ENCODE data around the gene IL18RAP.

The IL18RAP gene

DNA sequence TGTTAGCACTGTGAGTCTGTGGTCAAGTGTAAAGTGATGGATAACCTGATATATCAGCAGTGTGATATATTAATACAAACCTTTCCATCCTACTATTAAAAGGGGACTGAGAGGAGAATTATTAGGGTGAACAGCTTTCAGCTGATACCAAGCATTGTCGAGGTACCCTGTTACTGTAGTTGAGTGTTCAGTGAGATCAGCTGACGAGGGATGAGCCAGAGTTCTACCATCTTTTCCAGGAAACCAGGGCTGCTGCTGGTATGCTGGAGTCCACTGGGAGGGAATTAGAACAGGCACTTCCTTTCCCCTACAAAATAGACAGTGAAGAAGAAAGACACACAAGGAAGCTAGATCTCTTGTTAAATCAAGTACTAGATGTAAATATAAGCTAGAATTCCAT lies 408 bp downstream of the IL18RAP start:
- DNase-seq (ENCODE audit: low spot score): no peak

DNA sequence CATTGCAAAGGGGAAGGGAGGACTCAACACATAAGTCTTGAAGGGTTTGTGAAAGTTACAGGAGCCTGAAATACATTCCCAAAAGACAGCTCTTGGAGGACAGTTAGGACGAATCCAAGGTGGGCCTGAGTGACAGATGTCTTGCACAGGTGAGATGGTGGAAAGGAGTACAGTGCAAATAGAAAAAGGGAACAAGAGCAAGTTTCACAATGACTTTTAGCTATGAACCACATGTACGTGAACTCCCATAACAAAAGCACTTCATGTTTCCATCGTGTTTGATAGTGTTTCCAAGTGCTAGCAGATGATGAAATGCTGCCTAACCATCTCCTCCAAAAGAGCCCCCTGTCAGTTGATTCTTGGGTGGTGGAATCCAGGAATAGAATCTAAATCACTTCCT lies 1.8 kb downstream of the IL18RAP start:
- no peak for DNase-seq (ENCODE audit: low spot score)

DNA sequence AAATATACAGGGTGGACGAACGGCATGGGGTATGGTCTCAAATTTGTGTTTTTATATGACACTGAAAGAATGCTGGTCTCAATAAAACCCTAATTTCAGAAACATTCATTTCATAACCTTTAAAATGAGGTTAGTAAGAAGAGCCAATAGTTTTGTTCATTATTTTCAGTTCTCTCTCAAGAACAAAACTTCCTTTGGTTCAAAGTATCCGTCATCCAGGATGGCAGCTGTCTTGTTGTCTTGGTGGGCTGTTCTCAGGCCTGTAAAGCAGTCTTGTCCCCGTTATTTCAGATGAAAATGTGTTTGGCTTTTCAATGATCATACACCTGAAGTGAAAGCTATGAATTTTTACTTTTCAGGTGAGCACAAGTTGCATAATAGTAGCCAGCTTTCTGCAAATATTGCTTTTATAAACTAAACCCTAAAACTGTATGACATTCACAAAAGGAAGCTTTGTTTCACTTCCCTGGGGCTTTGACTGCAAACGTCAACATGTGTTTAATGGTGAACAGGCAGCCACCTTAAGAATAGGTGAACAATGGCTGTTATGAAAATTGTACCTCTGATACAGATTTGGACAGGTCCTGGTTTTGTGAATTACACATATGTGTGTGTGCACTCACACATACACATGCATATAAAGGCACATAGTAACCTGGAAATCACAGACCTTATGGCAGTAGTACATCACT lies 2.6 kb downstream of the IL18RAP start:
- no peak for DNase-seq (ENCODE audit: low spot score)

DNA sequence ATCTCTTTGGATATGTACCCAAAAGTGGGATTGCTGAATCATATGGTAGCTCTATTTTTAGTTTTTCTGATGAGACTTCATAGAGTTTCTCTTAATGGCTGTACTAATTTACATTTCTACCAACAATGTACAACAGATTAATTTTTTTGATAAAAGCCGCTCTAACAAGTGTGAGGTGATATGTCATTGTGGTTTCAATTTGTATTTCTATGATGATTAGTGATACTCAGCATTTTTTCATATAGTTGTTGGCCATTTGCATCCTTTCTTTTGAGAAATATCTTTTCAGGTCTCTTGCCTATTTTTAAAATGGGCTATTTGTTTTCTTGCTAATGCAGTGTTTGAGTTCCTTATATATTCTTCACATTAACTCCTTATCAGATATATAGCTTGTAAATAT lies 4.3 kb downstream of the IL18RAP start:
- DNase-seq (ENCODE audit: low spot score): no peak

DNA sequence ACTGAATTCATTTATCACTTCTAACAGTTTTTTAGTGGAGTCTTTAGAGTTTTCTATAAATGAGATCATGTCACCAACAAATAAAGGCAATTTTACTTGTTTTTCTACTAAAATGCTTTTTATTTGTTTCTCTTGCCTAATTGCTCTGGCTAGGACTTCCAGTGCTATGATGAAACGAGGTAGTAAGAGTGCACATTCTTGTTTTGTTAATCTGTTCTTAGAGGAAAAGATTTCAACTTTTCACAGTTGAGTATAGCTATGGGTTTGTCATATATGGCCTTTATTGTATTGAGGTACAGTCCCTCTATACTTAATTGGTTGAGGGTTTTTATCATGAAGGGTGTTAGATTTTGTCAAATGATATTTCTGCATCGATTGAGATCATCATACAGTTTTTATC lies 5.6 kb downstream of the IL18RAP start:
- no peak for DNase-seq (ENCODE audit: low spot score)

DNA sequence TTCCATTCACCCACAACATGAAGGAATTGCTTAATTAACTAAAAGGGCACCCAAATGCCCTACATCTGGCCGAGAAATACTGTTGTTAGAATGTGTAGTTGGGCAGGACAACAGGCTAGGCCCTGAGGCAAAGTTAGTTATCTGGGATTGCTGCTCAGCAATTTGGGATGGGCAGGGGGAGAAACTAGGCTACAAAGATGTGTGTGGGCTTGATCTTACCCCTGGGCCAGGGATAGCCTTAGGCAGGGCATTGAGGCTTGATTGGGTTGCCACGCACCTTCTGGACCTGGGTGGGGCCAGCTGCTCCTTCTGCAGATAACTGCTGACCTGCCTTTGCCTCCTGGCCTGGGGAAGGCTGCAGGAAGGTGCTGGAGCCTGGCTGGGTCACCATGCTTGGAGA lies 9.4 kb downstream of the IL18RAP start:
- DNase-seq (ENCODE audit: low spot score): no peak

DNA sequence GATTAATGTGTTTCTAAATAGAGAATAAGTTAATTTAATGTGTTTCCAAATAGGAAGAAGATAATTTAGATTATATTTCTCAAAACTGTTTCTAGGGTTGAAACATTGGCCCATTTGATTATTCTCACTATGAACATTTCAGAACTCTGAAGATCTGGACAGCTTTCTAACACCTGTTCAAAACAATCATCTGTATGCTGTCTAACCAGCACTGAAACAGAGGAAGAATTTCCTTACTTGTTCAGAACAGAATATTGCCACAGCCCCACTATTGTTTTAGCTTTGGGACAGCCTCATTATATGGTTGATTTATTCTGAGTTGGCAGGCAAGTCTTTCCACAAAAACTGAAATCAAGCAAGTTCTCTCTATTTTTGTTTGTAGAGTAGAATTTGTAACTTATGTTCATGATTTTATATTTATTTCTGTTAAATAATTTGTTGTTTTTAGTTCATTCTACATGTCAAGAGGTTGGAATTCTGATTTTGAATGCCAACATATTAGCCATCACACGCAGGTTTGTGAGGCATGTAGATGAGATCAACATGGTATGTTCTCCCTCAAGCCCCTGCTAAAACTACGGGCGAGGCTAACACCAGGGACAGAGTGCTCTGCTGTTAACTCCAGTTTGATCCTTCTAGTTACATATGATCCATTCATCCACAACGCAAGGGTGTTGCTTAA lies 11.2 kb downstream of the IL18RAP start:
- DNase-seq (ENCODE audit: low spot score): no peak

DNA sequence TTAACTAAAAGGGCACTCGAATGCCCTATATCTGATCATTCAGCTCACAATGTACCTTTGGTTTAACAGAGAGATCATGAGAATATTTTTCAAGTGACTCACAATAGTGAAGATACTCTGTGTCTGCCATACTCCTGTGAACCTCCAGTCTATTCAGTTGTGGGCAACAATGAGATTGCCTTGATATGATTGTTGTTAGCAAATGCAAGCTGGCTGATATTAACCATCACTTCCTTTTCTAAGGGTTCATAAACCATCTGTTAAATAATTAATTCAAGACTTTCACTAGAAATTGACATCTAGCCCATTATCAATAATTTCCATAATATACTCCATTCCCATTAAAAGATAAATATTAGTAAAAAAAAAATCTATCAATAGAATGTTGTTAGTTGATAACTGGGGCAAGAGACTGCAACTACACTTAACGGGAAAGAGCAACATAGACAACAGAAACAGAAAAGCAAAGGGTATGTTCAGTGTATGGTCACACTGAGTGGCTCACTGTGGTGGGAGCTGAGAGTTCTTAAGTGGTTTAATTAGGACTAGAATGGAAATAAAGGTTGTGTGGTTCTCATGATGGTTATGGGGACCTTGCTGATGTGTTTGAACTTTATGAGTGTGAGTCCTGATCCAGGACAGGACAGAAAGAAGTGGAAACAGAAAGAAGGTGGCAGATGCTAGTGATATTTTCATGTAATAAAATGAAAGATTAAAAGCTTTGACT lies 11.9 kb downstream of the IL18RAP start:
- no peak for DNase-seq (ENCODE audit: low spot score)

DNA sequence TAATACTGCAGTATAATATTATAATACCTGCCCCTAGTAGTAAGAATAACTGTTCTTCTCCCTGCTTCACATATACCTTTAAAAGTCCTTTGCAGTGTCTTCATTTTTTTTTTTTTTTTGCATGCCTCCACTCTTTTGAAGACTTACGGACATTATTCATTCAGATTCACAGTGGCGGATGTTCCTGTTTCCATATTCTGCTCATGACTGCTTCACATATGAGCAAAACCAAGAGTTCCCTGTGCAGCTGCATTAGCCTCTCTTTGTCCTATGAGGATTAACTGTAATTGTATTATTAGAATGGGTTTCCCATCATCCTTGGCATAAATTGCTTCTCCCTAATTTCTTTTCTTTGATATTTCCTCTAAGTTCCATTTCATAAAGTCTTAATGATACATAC lies 12.8 kb downstream of the IL18RAP start:
- no peak for DNase-seq (ENCODE audit: low spot score)

DNA sequence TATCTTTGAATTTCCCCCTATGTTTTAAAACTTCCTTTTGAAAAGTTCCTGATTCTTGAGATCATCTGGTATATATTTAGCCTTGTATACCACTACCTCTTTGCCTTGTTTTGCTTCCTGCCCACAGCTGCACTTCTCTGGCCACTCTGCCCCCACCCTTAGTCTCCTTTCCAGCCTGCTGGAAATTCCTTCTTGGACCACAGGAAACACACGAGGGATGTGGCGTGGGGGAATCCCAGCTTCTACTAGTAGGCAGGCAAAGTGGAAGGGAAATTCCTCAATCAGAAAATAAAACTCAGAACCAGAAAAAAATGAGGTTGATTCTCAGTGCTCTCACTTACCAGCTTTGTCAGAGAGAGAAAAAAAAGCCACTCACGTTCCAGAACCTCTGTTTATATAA lies 13.4 kb downstream of the IL18RAP start:
- no peak for DNase-seq (ENCODE audit: low spot score)

DNA sequence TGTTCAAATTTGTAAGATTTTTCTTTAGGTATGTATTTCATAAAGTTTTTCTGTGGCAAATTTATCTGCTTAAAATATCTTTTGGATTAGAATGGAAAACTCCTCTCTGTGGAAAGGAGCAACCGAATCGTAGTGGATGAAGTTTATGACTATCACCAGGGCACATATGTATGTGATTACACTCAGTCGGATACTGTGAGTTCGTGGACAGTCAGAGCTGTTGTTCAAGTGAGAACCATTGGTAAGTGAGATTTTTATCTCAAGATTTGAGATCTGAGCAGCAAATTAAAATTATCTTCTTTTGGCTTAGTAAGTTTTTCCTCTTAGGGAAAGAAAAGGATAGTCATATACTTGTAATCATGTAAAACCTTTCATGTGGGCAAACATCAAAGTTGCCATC lies 14.2 kb downstream of the IL18RAP start:
- no peak for DNase-seq (ENCODE audit: low spot score)

DNA sequence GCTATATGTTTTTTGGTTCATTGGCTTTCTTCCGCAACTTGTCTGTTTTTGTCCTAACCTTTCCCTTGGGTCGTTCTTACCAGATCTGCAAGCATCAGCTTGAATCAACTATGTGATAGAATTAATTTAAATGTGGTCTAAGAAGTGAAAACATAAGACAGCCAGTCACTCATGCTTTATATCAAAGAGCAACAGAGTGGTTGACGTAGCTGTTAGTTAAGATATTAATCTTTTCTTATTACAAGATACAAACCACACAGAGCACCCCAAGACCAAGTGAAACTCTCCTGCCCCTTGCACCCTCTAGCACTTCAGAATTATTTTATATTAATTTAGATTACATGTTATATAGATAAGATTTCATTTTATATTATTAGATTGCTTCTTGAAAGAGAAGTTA lies 15.2 kb downstream of the IL18RAP start:
- no peak for DNase-seq (ENCODE audit: low spot score)

DNA sequence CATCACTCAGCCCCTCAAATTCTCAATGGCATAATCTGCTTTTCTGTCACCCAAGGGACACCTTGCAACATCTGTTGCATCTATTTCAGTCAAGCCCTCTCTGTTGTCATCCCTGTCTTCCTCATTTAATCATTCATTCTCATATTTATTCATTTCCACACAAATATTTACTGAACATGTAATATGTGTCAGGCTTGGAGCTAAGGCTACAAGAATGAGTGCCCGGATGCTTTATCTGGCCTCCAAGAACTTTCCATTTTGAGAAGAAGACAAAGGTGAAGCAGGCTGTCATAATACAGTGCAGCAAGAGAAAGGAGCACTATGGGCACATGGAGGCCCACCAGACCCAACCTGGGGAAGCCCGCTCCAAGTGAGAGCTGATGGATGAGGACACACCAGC lies 15.6 kb downstream of the IL18RAP start:
- DNase-seq (ENCODE audit: low spot score): no peak

DNA sequence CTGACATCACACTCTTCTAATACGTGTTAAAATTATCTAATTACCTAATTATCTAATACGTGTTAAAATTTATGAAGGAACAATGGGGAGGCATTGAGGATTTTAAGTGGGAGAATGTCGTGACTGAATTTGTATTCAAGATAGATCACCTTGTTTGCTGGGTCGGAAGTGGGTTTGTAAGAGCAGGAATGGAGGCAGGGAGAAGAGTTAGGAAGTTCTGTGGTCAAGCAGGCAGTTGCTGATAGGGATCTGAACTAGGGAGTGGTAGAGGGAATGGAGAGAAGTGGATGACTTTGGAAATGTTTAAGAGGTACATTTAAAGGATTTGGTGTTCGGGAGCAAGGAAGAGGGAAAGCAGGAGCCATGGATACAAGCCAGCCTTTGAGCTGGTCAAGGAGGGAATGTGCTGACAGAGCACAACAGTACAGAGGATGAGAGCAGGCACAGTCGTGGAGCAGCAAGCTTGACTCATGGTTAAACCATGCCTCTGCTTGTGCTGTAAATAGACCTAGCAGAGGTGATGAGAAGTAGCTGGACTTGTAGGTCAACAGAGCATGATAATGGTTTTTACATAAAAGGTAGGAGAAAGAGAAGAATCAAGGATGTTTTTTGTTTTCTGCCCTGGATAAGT lies 16.2 kb downstream of the IL18RAP start:
- DNase-seq (ENCODE audit: low spot score): no peak

DNA sequence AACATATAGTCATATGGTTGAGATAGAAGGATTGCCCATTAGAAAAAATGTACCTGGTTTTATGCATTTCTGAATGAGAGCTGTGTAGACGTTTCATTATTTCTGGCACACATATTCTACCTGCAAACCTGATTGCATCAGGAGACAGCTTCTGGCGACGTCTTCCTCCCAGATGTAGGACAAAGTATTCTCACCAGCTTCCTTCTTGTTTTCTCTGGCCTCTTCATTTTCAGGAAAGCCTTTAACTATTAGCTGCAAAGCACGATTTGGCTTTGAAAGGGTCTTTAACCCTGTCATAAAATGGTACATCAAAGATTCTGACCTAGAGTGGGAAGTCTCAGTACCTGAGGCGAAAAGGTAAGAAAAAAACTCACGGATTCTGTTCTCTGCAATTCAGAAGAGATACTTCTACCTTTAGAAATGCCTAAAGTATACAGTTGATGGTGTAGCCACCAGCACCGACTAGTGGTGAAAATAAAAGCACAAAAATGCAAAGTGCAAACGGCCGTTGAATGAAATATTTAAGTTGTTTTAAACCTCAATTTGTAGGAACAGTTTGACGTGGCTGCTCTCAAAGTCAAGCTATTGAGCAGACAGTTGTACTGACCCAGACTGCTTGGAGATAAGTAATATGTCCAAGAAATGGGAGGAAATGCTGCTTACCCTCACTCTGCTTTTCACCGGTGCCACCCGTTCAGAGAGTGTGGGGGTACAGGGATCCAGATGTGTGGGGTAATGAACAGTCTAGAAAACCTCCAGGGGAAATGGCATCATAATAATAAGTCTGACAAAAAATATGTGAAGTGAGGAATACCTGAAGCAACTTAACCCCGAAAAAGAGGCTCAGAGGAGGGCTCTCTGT lies 20.2 kb downstream of the IL18RAP start:
- peak; percentile 37 for DNase-seq (ENCODE audit: low spot score)

DNA sequence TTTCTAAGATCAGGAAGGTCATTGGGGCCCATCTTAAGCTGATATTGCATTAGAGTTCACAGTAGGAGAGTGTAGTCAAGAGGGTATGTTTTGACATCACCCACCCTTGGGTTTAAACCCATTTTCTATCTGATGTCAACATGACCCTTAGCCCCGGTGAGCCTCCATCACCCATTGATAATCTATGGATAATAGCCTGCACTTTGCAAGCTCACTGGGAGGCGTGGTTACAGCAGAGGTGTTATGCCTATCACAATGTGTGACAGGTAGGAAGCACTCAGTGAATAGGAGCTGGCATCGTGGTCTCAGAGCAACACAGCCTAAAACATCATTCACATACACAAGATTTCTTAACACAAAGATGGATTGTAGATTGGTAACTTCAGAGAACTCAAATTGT lies 21.3 kb downstream of the IL18RAP start:
- no peak for DNase-seq (ENCODE audit: low spot score)

DNA sequence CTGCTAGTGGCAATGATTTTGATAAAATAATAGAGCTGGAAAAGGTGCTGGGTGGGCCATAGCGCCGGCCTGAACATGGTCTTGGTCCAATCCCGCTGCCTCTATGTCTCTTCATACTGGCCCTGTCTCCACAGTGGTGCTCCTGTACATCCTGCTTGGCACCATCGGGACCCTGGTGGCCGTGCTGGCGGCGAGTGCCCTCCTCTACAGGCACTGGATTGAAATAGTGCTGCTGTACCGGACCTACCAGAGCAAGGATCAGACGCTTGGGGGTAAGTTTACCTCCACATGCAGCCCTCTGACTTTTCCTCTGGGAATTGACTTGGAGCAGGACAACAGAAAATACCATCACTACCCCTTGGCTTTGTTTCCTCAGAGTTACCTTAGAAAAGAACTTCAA lies 24.0 kb downstream of the IL18RAP start:
- DNase-seq (ENCODE audit: low spot score): no peak

DNA sequence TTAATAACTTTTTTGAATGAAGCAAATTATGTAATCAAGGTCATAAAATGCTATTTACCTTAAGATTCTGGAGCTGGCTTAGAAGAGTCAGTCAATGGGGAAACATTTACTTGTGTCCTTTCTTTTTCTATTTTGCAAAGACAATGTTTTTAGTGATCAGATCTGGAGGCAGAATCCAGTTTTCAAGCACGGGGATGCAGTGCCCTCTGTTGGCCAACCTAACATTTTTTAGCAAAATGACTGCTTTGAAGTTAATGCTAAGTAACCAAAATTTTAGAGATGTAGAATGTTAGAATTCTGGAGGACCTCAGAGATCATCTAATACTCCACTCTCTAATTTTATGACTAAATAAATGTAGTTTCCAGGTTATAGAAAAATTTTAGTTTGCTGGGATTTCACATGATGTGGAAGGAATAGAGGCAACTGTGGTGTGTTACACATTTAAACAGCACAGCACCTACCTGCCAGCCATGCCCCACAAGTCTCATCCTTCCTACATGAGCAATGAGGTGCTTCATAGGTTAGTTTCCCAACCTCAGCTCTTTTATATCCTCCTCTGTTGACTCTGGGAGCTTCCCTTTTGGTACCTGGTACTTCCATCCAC lies 26.5 kb downstream of the IL18RAP start:
- DNase-seq (ENCODE audit: low spot score): peak; percentile 32

DNA sequence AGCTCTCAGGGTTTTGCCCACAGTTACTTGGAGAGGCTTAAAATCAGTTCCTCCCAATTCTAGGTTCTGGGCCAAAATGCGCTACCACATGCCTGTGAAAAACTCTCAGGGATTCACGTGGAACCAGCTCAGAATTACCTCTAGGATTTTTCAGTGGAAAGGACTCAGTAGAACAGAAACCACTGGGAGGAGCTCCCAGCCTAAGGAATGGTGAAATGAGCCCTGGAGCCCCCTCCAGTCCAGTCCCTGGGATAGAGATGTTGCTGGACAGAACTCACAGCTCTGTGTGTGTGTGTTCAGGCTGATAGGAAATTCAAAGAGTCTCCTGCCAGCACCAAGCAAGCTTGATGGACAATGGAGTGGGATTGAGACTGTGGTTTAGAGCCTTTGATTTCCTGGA lies 29.0 kb downstream of the IL18RAP start:
- DNase-seq (ENCODE audit: low spot score): no peak

DNA sequence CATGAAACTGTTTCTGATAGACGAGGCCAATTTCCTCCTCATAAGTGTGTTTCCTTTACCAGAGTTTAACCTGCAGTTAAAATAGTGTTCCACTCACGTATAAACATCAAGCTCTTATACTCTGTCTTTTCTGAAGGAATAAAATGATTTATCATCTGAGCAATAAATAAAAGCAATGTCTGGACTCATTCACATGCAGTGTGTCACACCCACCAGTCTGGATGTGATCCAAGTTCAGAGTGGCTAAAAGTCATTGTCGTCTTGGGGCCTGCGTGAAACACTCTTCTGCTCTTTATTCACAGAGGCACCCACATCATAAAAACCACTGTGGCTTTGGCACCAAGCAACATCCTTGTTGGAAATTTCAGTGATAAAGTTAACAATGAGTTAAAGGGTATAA lies 30.5 kb downstream of the IL18RAP start:
- no peak for DNase-seq (ENCODE audit: low spot score)

DNA sequence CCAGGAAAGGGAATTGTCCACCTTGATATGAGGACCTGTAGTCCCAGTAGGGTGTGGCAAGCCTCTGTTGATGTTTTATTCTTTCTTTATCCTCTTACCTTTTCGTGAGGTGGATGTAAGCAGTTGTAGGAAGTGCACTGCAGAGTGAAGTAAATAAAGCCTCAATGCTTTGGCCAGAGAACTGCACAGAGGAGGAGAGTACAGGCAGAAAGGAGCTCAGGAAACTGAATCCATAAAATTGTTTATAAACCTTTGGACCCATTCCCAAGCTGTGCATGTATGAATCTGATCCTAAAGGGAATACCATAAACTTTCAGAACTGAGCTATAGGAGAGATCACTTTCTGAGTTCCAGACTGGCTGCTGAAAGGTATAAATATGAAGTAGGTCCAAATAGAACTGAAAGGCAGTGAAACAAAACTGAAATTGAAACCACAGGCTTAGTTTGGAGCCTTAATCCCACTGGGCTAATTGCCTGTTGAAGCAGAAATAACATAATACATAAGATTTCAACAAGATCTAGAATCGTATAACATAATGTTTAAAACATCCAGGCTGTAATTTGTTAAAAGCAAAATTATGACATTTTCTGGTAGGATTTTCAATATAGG lies 32.2 kb downstream of the IL18RAP start:
- DNase-seq (ENCODE audit: low spot score): no peak

Data from RKO (cell line).